Trophoblast cell (in vitro differentiated cells and primary cell): ENCODE results near the gene SPOCK2.

Source experiments
- DNase-seq, 2 donors: peaks; one replicate each; pipeline ENCODE4 v3.0.0-alpha.2; 2016
- H2AFZ ChIP-seq: 2 replicates; pipeline ENCODE4 v1.6.1; 2013; ENCODE audit warnings: low read length, moderate library complexity, mild to moderate bottlenecking; ENCODE audit not compliant: insufficient read depth, poor library complexity
- H2AK5ac ChIP-seq: 2 replicates; pipeline ENCODE4 v1.6.1; 2013; ENCODE audit warnings: mild to moderate bottlenecking, low read length
- H2BK120ac ChIP-seq: 2 replicates; pipeline ENCODE4 v1.6.1; 2013; ENCODE audit warnings: low read length, mild to moderate bottlenecking, moderate library complexity; ENCODE audit not compliant: insufficient read depth, poor library complexity
- H2BK12ac ChIP-seq: 2 replicates; pipeline ENCODE4 v1.6.1; 2013; ENCODE audit warnings: mild to moderate bottlenecking, low read length, moderate library complexity
- H2BK5ac ChIP-seq: 2 replicates; pipeline ENCODE4 v1.6.1; 2013; ENCODE audit warnings: low read length, low read depth, moderate library complexity, mild to moderate bottlenecking; ENCODE audit not compliant: poor library complexity
- H3K14ac ChIP-seq: 2 replicates; pipeline ENCODE4 v1.6.1; 2013; ENCODE audit warnings: mild to moderate bottlenecking, low read length
- H3K18ac ChIP-seq: 2 replicates; pipeline ENCODE4 v1.6.1; 2013; ENCODE audit warnings: mild to moderate bottlenecking, low read length
- H3K23ac ChIP-seq: 2 replicates; pipeline ENCODE4 v1.6.1; 2013; ENCODE audit warnings: low read length
- H3K27ac ChIP-seq: 2 replicates; pipeline ENCODE4 v1.5.1; 2013; ENCODE audit warnings: low read depth, mild to moderate bottlenecking, inconsistent platforms, low read length, moderate library complexity
- H3K27me3 ChIP-seq: 2 replicates; pipeline ENCODE4 v1.6.1; 2013; ENCODE audit warnings: inconsistent platforms, mild to moderate bottlenecking, low read length, moderate library complexity; ENCODE audit not compliant: insufficient read depth
- H3K36me3 ChIP-seq, 2 experiments: 1 replicate in 1 of 2; 2 replicates in 1 of 2; pipeline ENCODE4 v1.6.1; 2013; ENCODE audit warnings: low read length in 2 of 2, mild to moderate bottlenecking in 2 of 2, moderate library complexity in 1 of 2; ENCODE audit not compliant: insufficient read depth in 2 of 2, control insufficient read depth in 1 of 2
- H3K4ac ChIP-seq: 2 replicates; pipeline ENCODE4 v1.6.1; 2013; ENCODE audit warnings: low read depth, mild to moderate bottlenecking, low read length, moderate library complexity
- H3K4me1 ChIP-seq, 2 experiments: 1 replicate in 1 of 2; 2 replicates in 1 of 2; pipeline ENCODE4 v1.6.1; 2013; ENCODE audit warnings: low read length in 2 of 2, mild to moderate bottlenecking in 2 of 2, moderate library complexity in 1 of 2; ENCODE audit not compliant: insufficient read depth in 2 of 2, control insufficient read depth in 1 of 2
- H3K4me2 ChIP-seq: 2 replicates; pipeline ENCODE4 v1.6.1; 2013; ENCODE audit warnings: inconsistent platforms, mild to moderate bottlenecking, low read length, moderate library complexity
- H3K4me3 ChIP-seq: 2 replicates; pipeline ENCODE4 v1.5.1; 2013; ENCODE audit warnings: mild to moderate bottlenecking, low read depth, low read length, inconsistent platforms
- H3K79me1 ChIP-seq: one replicate; pipeline ENCODE4 v1.6.1; 2013; ENCODE audit warnings: low read length
- H3K79me2 ChIP-seq: 2 replicates; pipeline ENCODE4 v1.6.1; 2013; ENCODE audit warnings: low read length, mild to moderate bottlenecking; ENCODE audit not compliant: control insufficient read depth, insufficient read depth, poor library complexity
- H3K9ac ChIP-seq: 2 replicates; pipeline ENCODE4 v1.6.1; 2013; ENCODE audit warnings: mild to moderate bottlenecking, low read length
- H3K9me3 ChIP-seq: 2 replicates; pipeline ENCODE4 v1.6.1; 2013; ENCODE audit warnings: low read depth, mild to moderate bottlenecking, control low read depth, inconsistent platforms, low read length; ENCODE audit not compliant: insufficient read depth
- H4K12ac ChIP-seq: 2 replicates; pipeline ENCODE4 v1.6.1; 2013; ENCODE audit warnings: low read depth, mild to moderate bottlenecking, low read length, moderate library complexity
- H4K8ac ChIP-seq: 2 replicates; pipeline ENCODE4 v1.6.1; 2013; ENCODE audit warnings: low read depth, mild to moderate bottlenecking, low read length, moderate library complexity
- H4K91ac ChIP-seq: one replicate; pipeline ENCODE4 v1.6.1; 2013; ENCODE audit warnings: low read depth, mild to moderate bottlenecking, low read length, moderate library complexity
- WGBS: extraction: QIAGEN DNeasy Blood & Tissue Kit; methylation state at CpG from one replicate; pipeline ENCODE4 v1.1.7; 2013; ENCODE audit warnings: missing lambda C conversion rate; ENCODE audit not compliant: insufficient read length, insufficient coverage; ENCODE audit errors: extremely low coverage; 5-methylcytosine and 5-hydroxymethylcytosine counted together

The SPOCK2 gene

GRCh38 chr10:72024596-72024995, 63.8 kb downstream of the SPOCK2 start:
- Histone ChIP-seq H3K27me3 (no peaks in the 10 kb centered on the region), H2BK5ac (no peak overlapping the region), H3K79me2 (no peaks in the 10 kb centered on the region), H3K18ac (no peak overlapping the region), H3K4me3 (no peak overlapping the region), H3K36me3 (no peaks in the 10 kb centered on the region), H3K14ac (no peak overlapping the region), H2BK12ac (no peak overlapping the region), H3K9ac (no peak overlapping the region), H3K4me2 (no peak overlapping the region), H3K9me3 (peaks cover 2% of the 10 kb centered on the region), H3K4me1 (peaks cover 2 to 10% of the 10 kb centered on the region in 2 experiments), H4K8ac (no peak overlapping the region), H3K4ac (no peak overlapping the region), H3K79me1 (peaks cover 2% of the 10 kb centered on the region), H2AK5ac (no peak overlapping the region), H3K27ac (no peak overlapping the region), H4K12ac (no peak overlapping the region), H2BK120ac (no peak overlapping the region), H3K23ac (no peak overlapping the region), H2AFZ (no peak overlapping the region), H4K91ac (no peak overlapping the region)
- no CpG with 5 or more reads among the region's 4 CpGs for WGBS
- no peak for DNase-seq

DNA sequence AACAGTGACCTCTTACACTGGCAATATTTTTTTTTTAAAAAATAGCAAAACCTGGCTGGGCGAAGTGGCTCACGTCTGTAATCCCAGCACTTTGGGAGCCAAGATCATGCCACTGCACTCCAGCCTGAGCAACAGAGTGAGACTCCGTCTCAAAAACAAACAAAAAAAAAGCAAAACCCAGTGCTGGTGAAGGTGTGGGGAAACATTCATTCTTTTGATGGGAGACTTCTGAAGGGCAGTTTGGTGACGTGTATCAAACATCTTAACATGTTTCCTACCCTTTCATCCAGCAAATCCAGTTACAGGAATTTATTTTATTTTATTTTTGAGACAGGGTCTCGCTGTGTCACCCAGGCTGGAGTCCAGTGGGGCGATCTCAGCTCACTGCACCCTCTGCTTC, 66.1 kb downstream of the SPOCK2 start:
- H3K79me2 ChIP-seq: no peaks in the 10 kb centered on the region
- H3K4me3 ChIP-seq: no peak overlapping the region
- peaks cover 3% of the 10 kb centered on the region for H3K9me3 ChIP-seq
- peaks cover 9 to 13% of the 10 kb centered on the region in 2 experiments for H3K4me1 ChIP-seq
- no peak overlapping the region for H3K4me2 ChIP-seq
- H3K23ac ChIP-seq: no peak overlapping the region
- no peak overlapping the region for H3K9ac ChIP-seq
- WGBS: no CpG with 5 or more reads among the region's 6 CpGs
- no peak overlapping the region for H2BK5ac ChIP-seq
- H4K91ac ChIP-seq: no peak overlapping the region
- no peak overlapping the region for H3K4ac ChIP-seq
- no peaks in the 10 kb centered on the region for H3K36me3 ChIP-seq
- no peak overlapping the region for H4K12ac ChIP-seq
- H3K27me3 ChIP-seq: no peaks in the 10 kb centered on the region
- no peak overlapping the region for H2BK120ac ChIP-seq
- H4K8ac ChIP-seq: no peak overlapping the region
- no peak overlapping the region for H3K18ac ChIP-seq
- H2AFZ ChIP-seq: no peak overlapping the region
- no peak overlapping the region for H2BK12ac ChIP-seq
- H2AK5ac ChIP-seq: no peak overlapping the region
- H3K14ac ChIP-seq: no peak overlapping the region
- no peak overlapping the region for H3K27ac ChIP-seq
- no peak for DNase-seq
- peaks cover 5% of the 10 kb centered on the region for H3K79me1 ChIP-seq

DNA sequence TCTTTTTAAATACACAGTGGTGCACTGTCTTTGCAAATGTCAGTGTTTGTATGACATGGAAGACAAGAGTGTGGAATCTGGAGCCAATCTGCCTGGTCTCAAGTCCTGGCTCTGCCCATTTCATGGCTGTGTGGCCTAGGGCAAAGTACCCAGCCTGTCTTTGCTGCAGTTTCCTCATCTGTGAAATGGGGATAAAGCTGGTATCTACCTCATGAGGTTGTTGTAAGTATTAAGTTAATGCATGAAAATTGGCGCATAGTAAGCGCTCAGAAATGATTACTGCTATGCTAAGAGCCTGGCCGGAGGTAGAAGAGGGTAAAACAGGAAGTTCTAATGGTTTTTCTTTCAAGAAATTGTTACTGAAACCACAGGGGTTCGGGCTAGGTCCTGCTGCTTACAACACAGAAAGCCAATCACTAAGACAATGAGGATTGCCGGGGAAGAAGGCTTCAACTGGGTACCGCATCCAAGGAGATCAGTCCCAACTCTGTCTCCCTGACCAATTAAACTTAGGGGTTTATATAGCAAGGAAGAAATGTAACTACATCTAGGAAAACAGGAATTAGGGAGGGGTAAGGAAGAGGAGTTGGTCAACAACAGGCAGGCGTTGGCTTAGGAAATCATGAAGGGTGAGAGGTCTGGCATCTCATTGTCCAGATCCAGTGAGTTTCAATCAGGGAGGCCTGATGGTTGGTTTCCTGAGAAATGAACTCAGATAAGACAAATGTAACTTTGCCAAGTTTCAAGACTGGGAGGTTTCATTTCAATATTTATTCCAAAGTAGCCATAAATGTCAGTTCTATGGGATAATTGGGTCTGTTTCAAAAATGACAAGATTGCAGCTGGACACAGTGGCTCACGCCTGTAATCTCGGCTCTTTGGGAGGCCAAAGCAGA, 67.2 kb downstream of the SPOCK2 start:
- Histone ChIP-seq H3K36me3 (no peaks in the 10 kb centered on the region), H2AK5ac (no peak overlapping the region), H2AFZ (no peak overlapping the region), H3K18ac (no peak overlapping the region), H3K9ac (no peak overlapping the region), H3K79me2 (no peaks in the 10 kb centered on the region), H3K27me3 (no peaks in the 10 kb centered on the region), H3K4me2 (no peak overlapping the region), H3K79me1 (peaks cover 6% of the 10 kb centered on the region), H4K91ac (no peak overlapping the region), H3K9me3 (peaks cover 1% of the 10 kb centered on the region), H3K23ac (no peak overlapping the region), H3K4ac (no peak overlapping the region), H2BK5ac (no peak overlapping the region), H3K14ac (no peak overlapping the region), H3K27ac (no peak overlapping the region), H2BK120ac (no peak overlapping the region), H3K4me1 (peaks cover 13 to 20% of the 10 kb centered on the region in 2 experiments), H4K8ac (no peak overlapping the region), H4K12ac (no peak overlapping the region), H3K4me3 (no peak overlapping the region), H2BK12ac (no peak overlapping the region)
- no CpG with 5 or more reads among the region's 9 CpGs for WGBS
- DNase-seq: no peak

GRCh38 chr10:72019085-72019876, 69.1 kb downstream of the SPOCK2 start:
- no peak overlapping the region for H3K4ac ChIP-seq
- no peak for DNase-seq
- no peak overlapping the region for H3K18ac ChIP-seq
- H3K9ac ChIP-seq: no peak overlapping the region
- no peak overlapping the region for H3K4me2 ChIP-seq
- H3K79me2 ChIP-seq: no peaks in the 10 kb centered on the region
- no peak overlapping the region for H3K27ac ChIP-seq
- H2BK12ac ChIP-seq: no peak overlapping the region
- no peak overlapping the region for H2AFZ ChIP-seq
- H2BK5ac ChIP-seq: no peak overlapping the region
- H4K8ac ChIP-seq: no peak overlapping the region
- H3K9me3 ChIP-seq: peaks cover 1% of the 10 kb centered on the region
- H3K14ac ChIP-seq: no peak overlapping the region
- peaks cover 15 to 23% of the 10 kb centered on the region in 2 experiments for H3K4me1 ChIP-seq
- peaks cover 8% of the 10 kb centered on the region for H3K79me1 ChIP-seq
- no peaks in the 10 kb centered on the region for H3K36me3 ChIP-seq
- H4K91ac ChIP-seq: no peak overlapping the region
- no CpG with 5 or more reads among the region's 11 CpGs for WGBS
- no peak overlapping the region for H3K4me3 ChIP-seq
- no peak overlapping the region for H2BK120ac ChIP-seq
- no peaks in the 10 kb centered on the region for H3K27me3 ChIP-seq
- no peak overlapping the region for H4K12ac ChIP-seq
- no peak overlapping the region for H2AK5ac ChIP-seq
- no peak overlapping the region for H3K23ac ChIP-seq
